AG04450 (cell line): ENCODE results near the gene BACE1. TPM values are rescaled to one million over a fixed set of nuclear protein-coding genes. Genes with fewer than 3 reads are reported as not detected.

Experiments
- CTCF ChIA-PET: fragments of 300-600, 350-600 bp; formaldehyde crosslinking; extraction: SDS; loops from one replicate; lab custom pipeline; 2022; ENCODE audit warnings: antibody characterized with exemption, inconsistent platforms; lab: Charles Lee
- POLR2A ChIA-PET: fragments of 350-600 bp; formaldehyde crosslinking; extraction: SDS; loops from one replicate; lab custom pipeline; 2021; ENCODE audit warnings: antibody characterized with exemption, inconsistent platforms; lab: Yijun Ruan, JAX
- DNase-seq: peaks from one replicate; pipeline ENCODE4 v3.0.0-alpha.2; 2011; ENCODE audit warnings: low read depth, low spot score
- H3K27ac ChIP-seq: one replicate; pipeline ENCODE4 v1.5.1; 2012; ENCODE audit warnings: low read depth, low read length, control low read depth
- H3K27me3 ChIP-seq: one replicate; pipeline ENCODE4 v1.6.0; 2012; ENCODE audit warnings: low read length; ENCODE audit not compliant: control insufficient read depth, insufficient read depth
- H3K4me3 ChIP-seq: 2 replicates; pipeline ENCODE4 v1.5.1; 2011; ENCODE audit warnings: mild to moderate bottlenecking, low read depth, low read length, control low read depth
- H3K9me3 ChIP-seq: 2 replicates; pipeline ENCODE4 v1.5.1; 2012; ENCODE audit warnings: low read length; ENCODE audit not compliant: control insufficient read depth, insufficient read depth
- CTCF ChIP-seq: IDR thresholded peaks from 2 replicates; pipeline ENCODE4 v1.5.1; 2011; ENCODE audit warnings: low read depth, low read length, control low read depth, inconsistent platforms
- polyA plus RNA-seq: library from polyadenylated mRNA; depleted of rRNA; stranded (reverse); fragments of >200 nt; gene quantifications from 2 replicates; pipeline ENCODE4 v1.2.3, GENCODE V29; 2011

The BACE1 gene
- polyA plus RNA-seq, 1 experiment = 41.3 TPM

- ChIA-PET CTCF (interaction anchor here (0.9 kb wide), 1 partner anchor 79 kb away, joined by 3 read pairs; no protein-coding TSS in a partner anchor), POLR2A (interaction anchor here (1.6 kb wide), 1 partner anchor 10 kb away, joined by 4 read pairs; no protein-coding TSS in a partner anchor)
- Histone ChIP-seq H3K27ac (no peak overlapping the region), H3K4me3 (no peak overlapping the region), H3K9me3 (no peaks in the 10 kb centered on the region), H3K27me3 (no peaks in the 10 kb centered on the region)
- TF ChIP-seq CTCF = no peak
- DNase-seq = no peak
These were observed 2.7 kb upstream of the BACE1 start for GRCh38 chr11:117318738-117319137.

- Histone ChIP-seq H3K4me3 (peak overlapping the region; percentile 71), H3K27ac (no peak overlapping the region)
These were observed 515 bp downstream of the BACE1 start for GRCh38 chr11:117315285-117316196.

GRCh38 chr11:117314840-117315239 lies 1.2 kb downstream of the BACE1 start:
- Histone ChIP-seq H3K27ac (no peak overlapping the region), H3K27me3 (no peaks in the 10 kb centered on the region), H3K9me3 (no peaks in the 10 kb centered on the region), H3K4me3 (peak overlapping the region; percentile 71)
- no peak for DNase-seq
- POLR2A ChIA-PET = no interaction called here
- CTCF ChIA-PET = interaction anchor here (0.6 kb wide), 1 partner anchor 68 kb away, joined by 3 read pairs; no protein-coding TSS in a partner anchor
- TF ChIP-seq CTCF = no peak

More at GRCh38 chr11:117315285-117316196, 515 bp downstream of the BACE1 start:
- ChIA-PET POLR2A (interaction anchor here (0.8 kb wide), 1 partner anchor 12 kb away, joined by 3 read pairs; the partner anchor contains the start of gene CEP164), CTCF (interaction anchor here (0.5 to 1.0 kb wide), 7 partner anchors 9 to 210 kb away, joined by 3 to 6 read pairs (median 3); no protein-coding TSS in a partner anchor)
- DNase-seq = no peak
- no peaks in the 10 kb centered on the region for H3K27me3 ChIP-seq
- no peak for TF ChIP-seq CTCF
- no peaks in the 10 kb centered on the region for H3K9me3 ChIP-seq

- DNase-seq = no peak
- Histone ChIP-seq H3K4me3 (peak overlapping the region; percentile 71), H3K27me3 (no peaks in the 10 kb centered on the region), H3K27ac (no peak overlapping the region), H3K9me3 (no peaks in the 10 kb centered on the region)
- TF ChIP-seq CTCF = no peak
- ChIA-PET CTCF (no interaction called here), POLR2A (no interaction called here)
These were observed 2.0 kb downstream of the BACE1 start for GRCh38 chr11:117313828-117314768.
